T-helper 2 cell treated with Interferon-gamma antibody and Interleukin-4, amounts not matched to agents 100 ng/mL and 5 ng/mL, for 36 hours (primary cell): ENCODE measurements around the gene WASL. TPM values are rescaled to one million over a fixed set of nuclear protein-coding genes. Genes with fewer than 3 reads are reported as not detected.
"Not testable (repeated sequence)": the region's sequence is repeated elsewhere in the genome, so short reads cannot be mapped to it uniquely, and the experiment has no call there.

Source experiments
- intact Hi-C: fragments of 100-400 bp; cut with micrococcal nuclease; formaldehyde crosslinking; loops from one replicate; pipeline ENCODE4 v1.15.1; 2023
- total RNA-seq: library from RNA; stranded (reverse); gene quantifications from 2 replicates; pipeline ENCODE4 v1.2.3, GENCODE V29; 2022

The WASL gene
- 6.0 and 6.8 TPM in 2 replicates for total RNA-seq

DNA sequence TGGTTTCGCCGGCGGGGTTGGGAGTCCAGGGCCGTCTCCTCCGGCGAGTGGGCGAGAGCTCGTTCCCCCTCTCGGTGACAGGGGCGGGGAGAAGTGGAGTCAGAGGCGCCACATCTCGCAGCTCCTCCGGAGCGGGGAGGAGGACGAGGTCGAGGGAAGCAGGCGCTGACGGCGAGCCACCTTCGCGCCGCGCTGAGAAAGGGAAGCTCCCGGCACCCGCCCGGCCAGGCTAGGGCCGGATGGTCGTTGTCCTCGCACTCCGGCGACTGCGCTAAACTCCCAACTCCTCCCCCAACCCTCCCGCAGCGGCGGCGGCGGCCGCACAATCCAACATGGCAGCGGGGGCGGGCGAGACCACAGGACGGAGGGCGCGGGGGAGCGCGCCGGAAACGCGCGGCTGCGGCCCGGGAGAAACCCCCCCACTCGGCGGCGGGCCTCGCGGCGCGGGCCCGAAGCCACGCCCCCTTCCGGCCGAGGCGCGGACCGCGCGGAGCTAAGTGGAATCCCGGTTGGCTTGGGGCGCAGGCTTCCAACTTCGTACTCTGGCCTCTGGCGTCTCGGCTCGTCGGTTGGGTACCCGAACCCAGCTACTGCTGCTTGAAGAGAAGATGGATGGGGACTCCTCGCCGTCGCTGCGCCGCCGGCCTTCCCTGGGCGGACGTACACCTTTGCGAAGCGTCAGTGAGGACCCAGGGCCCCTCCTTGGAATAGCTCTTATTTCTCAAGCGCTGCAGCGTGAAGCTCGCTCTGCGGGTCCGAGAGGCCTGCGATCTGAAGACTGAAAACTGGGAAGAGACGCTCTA lies at the start of gene WASL:
WASL (minus strand) TSS at position 270 of the 803 bp plus-strand sequence; CDS start at position 1, 269 bp downstream.
- intact Hi-C loops = loop anchor here (1.0 to 10.0 kb wide), 3 partner anchors 192 to 1176 kb away; partner anchors contain the start of genes IQUB, NDUFA5 and POT1

DNA sequence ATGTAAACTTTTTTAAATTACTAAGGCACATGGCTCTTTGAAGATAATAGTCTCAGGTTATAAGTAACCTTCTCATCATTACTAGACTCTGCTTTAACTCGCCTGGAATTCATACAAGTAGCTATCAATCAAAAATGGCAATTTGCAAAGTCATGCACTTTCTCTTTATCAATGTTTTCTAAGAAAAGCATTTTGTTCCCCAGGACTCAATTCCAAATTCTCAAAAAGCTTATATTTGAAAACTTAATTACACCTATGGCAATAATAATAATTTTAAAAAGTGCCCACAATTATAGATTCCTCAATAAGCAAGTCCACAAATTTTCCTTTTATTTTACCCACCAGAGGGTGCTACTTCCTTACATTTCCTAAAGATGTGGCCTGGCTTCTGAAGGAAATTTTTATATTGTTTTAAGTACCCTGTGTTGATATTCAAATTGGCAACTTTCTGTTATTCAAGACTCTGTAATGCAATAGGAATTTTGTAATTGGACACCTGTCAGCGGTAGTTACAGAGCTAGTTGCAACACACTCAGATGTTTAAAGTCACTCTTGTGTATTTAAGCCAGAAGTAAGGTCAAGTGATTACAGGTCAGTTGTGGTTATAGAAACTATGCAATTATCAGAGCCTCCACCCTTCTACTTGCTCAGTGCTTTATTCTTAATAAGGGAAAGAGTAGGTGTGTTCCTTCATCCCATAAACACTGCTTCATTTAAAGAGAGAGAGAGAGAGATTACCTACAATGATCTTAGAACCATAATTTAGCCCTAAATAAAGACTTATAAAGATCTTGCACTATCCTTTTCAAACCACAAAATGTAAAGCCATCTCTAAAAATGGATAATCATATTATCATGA lies 49.1 kb upstream of the WASL start:
- intact Hi-C loops = loop anchor here (2.0 to 5.0 kb wide), 2 partner anchors 67 to 116 kb away; no protein-coding TSS in a partner anchor

DNA sequence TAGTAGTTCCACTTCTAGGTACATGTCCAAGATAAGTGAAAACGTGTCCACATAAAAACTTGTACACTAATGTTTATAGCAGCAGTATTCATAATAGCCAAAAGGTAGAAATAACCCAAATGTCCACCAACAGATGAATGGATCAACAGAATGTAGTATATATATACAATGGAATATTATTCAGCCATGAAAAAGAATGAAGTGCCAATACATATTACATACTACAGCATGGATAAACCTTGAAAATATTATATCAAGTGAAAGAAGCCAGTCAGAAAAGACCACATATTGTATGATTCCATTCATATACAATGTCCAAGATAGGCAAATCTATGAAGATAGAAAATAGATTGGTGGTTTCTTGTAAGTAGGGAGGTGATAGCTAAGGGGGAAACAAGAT lies 47.8 kb upstream of the WASL start:
- intact Hi-C loops = loop anchor here (2.0 to 5.0 kb wide), 2 partner anchors 68 to 114 kb away; no protein-coding TSS in a partner anchor

DNA sequence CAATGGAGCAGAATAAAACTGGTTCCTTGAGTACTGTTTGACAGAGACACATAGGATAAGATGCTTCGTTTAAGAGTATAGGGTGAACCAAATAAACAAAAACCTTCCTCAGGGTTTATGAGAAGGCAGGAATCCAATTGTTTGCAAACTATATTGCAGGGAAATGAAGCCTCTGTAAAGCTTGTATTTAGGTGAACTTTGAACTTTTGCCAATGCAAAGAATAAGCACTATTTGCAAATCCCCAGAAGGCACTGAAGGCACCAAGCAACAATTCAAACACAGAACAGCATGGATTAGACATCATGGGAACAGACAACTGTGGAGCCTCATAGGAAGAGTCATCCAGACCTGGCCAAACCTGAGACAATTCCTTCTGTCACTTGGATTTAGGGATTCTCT lies 47.1 kb upstream of the WASL start:
- intact Hi-C loops = loop anchor here (2.0 to 5.0 kb wide), 2 partner anchors 69 to 114 kb away; no protein-coding TSS in a partner anchor

DNA sequence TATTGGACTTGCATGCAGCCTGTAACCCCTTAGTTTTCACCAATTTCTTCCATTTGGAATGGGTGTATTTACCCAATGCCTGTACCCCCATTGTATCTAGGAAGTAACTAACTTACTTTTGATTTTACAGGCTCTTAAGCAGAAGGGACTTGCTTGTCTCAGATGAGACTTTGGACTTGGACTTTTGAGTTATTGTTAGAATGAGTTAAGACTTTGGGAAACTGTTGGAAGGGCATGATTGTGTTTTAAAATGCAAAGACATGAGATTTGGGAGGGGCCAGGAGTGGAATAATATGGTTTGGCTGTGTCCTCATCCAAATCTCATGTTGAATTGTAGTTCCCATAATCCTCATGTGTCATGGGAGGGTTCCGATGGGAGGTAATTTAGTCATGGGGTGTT lies 46.3 kb upstream of the WASL start:
- intact Hi-C loops = loop anchor here (5.0 kb wide), 1 partner anchor 113 kb away; no protein-coding TSS in a partner anchor

DNA sequence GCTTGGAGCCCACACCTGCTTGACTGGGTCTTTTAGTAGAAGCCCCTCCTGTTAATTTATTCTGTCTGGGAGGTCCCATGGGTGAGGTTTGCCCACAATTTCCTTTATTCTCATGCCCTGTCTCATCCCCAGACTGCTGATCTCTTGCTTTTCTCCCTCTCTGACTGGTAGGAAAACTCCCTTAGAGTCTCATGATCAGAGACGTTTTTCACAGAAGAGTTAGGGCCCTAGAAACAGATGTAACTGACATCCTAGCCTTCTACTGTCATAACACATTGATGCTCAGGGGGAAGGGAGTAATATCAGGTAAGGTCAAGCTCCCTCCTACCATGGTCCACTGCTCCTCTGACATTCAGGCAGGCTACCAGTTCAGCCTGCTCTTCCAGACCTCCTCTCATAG lies 43.7 kb upstream of the WASL start:
- intact Hi-C loops = no loop called here

DNA sequence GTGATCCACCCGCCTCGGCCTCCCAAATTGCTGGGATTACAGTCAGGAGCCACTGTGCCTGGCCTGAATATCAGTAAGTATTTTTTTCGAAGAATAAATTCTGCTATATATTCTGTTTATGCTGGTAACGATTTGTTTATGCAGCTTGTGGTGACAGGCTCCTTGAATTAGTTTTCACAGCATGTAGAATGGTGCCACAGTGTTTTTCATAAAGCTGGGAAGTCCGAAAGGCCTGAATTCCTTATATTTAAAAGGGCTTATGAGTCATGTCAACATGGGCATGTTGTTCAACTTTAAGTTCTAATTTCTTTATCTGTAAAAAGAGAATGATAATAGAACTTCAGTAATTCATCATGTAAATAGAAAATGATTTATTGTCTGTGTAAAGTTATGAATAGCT lies 42.2 kb upstream of the WASL start:
- intact Hi-C loops = no loop called here

DNA sequence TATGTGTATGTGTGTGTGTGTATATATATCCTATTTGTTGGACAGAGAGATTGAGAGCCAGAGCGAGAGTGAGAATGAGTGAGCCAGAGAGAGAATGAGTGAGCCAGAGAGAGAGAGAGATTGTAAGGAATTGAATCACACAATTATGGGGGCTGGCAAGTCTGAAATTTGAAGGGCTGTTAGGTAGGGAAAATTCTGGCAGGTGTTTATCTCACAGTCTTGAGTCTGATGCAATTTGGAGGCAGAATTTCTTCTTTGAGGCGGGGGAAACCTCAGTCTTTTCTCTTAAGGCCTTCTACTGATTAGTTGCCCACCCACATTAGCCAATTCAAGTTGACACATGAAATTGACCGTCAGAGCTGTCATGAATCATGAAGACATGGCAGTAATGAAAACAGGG lies 41.0 kb upstream of the WASL start:
- intact Hi-C loops = no loop called here

DNA sequence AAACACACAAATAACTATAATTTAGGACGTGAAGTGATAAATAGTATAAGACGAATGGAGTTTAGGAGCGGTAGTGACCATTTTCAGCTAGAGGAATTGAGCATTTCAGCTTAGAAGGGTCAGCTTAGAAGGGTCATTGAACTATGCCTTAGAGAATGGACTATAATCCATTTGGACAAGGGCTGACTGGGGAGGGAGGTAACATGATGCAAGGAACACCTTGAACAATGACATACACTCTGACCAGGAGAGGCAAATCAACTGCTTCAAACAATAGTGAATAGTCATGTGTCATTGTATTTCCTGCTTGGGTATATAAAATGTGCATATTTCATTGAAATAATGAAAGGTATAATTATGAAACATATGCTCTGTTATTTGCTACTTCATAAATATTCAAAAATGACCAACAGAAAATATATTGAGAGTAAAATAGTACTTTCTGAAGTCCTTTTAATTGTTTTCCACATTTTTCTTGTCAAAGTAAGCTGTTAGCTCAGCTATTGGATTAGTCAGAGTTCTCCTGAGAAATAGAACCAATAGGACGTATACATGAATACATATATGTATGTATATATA lies 40.5 kb upstream of the WASL start:
- intact Hi-C loops = no loop called here

DNA sequence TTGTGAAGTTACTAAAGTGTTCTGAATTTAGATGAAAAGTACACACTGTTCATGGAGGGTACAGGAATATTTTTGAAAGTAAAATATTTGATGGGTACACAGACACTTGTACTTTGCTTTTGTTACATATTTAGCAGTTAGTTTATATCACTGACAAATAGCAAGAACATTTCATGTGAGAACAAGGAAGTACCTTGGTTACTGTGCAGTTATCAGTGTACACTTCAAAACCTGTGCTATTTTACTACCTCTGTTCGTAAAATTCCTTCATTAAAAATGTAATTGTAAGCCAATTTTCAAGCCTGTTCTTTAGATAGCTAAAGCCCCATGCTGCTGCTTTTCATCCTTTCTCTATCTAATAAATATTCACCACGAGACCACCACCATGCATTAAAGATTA lies 39.8 kb upstream of the WASL start:
- intact Hi-C loops = no loop called here

DNA sequence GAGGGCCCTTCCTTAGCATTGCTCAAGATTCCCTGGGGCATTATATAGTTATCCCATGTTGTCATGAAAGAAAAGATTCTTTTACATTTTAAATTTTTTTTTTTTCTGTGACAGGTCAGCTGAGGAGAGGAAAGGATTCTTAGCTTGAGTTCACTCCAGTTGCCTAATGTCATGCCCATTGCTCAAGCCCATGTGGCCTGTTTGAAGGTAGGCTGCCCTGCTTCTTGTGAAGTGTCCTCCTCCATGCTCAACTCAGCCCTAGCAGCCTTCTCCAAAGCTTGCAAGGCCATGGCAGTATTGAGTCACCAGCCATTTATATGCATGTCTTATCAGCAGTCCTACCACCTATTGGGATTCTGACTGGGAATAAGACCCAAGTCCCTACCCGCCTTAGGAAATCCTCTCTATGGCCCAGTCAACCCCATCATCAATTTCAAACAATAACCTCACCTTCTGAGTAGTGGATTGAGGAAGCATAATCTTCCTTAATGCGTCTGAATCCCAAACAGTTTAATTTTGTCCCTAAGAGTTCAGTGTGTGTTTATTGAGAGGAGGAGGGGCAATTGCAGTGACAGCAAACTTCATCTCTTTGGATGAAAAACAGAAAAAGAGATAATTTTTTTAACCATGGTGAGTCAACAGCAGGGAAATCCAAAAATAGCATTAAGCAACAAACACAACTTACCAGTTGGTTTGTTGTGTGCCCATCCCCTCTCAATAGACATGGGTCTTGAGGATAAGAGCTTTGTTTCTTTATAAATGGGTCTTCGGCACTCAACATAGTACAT lies 38.6 kb upstream of the WASL start:
- intact Hi-C loops = no loop called here

DNA sequence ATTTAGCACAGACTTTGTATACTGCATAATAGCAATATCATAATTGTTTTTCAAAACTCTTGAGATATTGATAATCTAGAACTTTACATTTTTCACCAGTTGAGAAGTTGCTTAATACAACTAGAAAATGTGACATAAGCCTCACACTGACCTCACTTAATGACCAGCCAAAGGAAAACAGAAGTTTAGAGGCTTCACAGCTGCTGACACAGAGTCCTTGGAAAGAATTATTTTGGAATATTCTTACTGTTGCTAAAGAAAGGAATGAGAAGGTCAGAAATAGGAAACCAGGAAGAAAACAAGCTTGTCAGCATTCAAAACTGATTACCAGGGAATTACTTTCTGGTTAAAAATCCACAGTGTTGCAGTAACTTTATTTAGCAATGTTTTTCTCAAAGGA lies 35.5 kb upstream of the WASL start:
- intact Hi-C loops = no loop called here

DNA sequence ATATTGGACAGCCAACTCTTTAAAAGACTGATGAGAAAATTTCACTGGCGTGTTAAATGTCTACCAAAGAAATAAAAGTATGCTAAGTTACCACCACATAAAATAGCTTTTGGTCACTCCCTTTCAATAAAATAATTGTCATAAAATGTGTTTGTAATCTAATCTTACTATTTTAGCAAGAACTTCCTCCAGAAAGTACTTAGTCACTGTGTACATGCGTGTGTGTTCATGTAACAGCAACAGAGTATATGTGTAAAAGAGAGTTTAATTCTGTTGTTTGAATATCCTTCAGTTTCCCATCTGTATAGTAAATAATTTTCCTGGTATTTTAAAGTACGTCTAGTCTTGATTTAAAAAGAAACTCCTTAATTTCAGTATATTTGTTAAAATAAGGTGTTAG lies 35.0 kb upstream of the WASL start:
- intact Hi-C loops = no loop called here

DNA sequence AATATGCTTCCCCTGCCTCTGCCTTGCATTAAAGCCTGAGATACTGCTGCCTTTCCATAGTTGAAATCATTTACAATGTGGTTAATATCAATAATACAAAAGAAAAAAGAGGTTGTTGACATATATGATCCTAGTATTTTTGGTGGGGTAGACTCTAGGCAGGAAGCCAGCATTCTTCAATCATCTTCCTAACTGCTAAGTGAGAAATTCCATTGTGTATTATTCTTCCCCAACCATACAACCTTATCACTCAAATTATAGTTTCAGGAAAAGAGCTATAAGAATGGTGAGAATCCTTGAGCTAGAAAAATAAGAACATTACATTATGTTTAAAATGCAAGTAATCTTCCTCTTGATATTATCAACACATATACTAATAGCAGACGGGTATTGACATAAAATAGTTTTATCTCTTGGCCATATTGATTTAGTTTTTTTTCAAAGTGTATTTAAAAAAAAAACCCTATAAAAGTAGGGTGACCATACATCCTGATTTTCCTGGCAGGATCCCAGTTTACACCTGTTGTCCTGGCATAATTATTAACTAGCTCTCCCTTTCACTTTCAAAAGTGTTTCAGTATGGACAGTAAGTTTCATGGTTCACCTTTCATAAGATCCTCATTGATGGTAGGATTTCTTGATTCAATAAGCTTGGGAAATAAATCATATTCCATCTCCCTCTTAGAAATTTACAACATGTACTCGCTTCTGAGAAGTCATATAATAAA lies 33.4 kb upstream of the WASL start:
- intact Hi-C loops = no loop called here

DNA sequence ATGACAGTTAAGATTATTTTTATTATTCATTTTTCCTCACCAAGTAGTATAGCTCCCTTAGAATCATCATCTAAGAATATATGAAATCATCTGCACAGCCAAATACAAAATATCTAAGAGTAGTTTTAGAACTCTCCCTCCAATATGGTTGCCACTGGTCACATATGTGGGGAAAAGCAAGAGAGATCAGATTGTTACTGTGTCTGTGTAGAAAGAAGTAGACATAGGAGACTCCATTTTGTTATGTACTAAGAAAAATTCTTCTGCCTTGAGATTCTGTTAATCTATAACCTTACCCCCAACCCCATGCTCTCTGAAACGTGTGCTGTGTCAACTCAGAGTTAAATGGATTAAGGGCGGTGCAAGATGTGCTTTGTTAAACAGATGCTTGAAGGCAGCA lies 31.7 kb upstream of the WASL start:
- intact Hi-C loops = not testable (repeated sequence)

DNA sequence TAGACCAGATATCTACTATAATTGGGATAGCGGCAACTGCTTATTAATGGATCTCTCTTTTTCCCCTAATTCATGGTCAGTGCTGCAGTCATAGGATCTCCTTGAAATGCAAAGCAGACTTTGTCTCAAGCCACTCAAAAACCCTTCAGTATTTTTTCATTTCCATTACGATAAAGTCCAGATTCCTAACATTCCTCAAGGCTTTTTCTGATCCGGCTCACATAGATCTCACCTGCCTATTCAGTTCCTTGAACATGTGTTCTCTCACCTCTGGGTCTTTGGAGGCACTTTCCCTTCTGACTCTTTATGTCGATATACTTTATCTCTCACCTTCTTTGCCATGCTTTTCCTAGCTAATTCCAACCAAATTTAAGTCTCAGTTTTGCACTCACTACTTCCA lies 25.7 kb upstream of the WASL start:
- intact Hi-C loops = no loop called here

DNA sequence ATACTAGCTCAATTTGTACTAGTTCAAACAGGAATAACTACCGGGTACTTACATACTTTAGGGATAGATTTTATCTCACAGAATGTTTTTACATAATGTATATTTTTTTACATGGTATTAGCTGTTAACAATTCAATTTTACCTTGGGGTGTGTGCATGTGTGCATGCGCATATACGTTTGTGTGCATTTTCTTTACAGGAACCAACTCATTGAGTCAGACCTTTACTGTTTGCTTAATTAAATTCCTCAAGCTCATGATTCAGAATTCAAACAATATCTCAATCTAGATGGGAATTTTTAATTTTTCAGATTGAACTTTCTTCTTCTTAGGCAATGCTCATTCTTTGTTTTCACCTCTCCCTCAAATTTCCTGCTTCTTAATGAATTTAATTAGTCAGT lies 24.7 kb upstream of the WASL start:
- intact Hi-C loops = no loop called here

DNA sequence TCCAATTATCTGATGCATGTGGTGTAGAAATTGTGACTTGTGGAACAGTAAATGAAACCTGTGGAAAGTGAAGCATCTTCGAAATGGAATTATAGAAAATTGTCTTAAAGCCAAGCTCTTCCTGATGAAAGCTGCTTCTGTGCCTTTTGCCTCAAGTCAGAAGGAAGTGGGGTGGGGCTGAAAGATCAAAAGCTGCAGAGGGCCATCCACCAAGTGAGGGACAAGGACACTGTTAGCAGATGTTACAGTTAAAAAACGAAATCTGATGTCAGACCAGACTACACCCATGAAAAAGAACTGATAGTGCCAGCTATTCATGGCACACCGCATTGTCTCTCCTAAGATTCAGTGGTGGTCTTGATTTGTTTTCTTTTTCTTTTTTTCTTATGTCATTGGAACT lies 23.8 kb upstream of the WASL start:
- intact Hi-C loops = no loop called here

DNA sequence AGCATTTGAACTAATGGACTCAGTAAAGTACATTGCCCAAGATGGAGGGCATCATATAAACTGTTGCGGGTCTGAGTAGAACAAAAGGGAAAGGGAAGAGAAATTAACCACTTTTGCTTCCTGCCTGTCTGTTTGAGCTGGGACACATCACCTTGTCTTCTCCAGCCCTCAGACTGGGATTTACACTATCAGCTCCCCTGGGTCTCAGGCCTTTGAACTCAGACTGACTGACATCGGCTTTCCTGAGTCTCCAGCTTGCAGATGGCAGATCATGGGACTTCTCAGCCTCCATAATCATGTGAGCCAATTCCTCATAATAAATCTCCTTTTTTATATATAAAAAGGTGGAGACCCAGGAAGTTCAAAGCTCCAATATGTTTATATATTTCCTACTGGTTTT lies 23.0 kb upstream of the WASL start:
- intact Hi-C loops = no loop called here

DNA sequence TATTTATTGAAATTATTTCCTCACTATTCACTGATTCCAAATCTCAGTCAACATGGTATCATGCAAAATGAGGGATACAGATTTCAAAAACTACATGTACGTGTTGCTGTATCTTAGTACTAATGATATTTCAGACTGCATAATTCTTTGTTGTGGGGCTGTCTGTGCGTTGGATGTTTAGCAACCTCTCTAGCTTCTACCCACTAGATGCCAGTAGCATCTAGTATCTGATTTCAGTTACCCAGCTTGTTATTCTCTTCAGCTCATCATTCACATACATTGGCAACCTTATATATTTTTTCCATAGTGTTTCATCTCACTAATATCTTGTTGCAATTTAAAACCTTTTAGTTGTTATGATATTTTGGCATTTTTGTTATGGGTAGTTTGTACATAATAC lies 22.5 kb upstream of the WASL start:
- intact Hi-C loops = no loop called here
